ENCODE measurements around the gene IER3IP1. TPM values are rescaled to one million over a fixed set of nuclear protein-coding genes. Genes with fewer than 3 reads are reported as not detected.

IER3IP1 gene
- total and polyA plus RNA-seq, 2 of the 4 experiments (the other 2 are of a cell fraction) = 7.0 to 11.7 TPM

DNA sequence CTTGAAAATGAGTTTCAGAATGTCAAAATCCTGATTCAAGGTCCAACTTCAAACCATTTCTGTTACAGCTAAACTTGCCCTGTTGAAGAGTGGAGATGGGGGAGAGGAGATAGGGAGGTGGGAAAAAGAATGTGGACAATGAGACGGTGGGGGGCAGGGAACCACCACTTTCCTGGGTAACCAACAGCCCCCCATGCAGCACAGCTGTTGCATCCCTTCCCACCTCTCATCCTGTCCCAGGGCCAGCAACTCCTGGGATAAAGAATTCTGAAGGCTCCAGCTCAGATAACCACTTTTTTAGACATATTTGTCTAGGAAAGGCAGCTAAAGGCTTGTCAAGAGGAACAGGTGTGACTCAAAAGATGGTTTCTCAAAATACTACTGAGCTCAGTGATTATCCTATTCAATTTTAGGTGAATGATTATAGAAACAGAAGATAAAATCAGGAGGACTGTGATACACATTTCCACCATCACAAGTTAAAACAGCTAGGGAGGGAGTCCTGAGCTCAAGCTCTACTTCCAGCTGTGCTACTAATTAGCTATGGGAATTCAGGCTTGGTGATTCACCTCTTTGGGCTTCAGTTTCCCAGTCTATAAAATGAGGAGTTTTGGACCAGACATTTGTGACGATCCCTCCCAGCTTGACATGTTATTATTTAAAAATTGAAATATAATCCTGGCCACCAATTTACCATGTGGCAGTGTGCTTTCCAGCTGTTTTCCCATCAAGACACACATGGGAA is 62.2 kb downstream of the IER3IP1 start:
- H3K36me3 ChIP-seq (ENCODE audit: control insufficient read depth, insufficient read depth, low read length) = peaks cover 25% of the 10 kb centered on the region
- H3K9me3 ChIP-seq (ENCODE audit: control insufficient read depth, insufficient read depth, low read length) = no peaks in the 10 kb centered on the region
- peak; percentile 60 for ATAC-seq (ENCODE audit: low read depth)
- DNase-seq = peak; percentile 28
- BruUV-seq (replicated peaks) = no TSS peak
- H2BK120ac ChIP-seq (ENCODE audit: low read depth, low read length) = no peak overlapping the region
- H3K18ac ChIP-seq (ENCODE audit: low read depth, low read length) = no peak overlapping the region
- H3K14ac ChIP-seq (replicated peaks; ENCODE audit: low read depth, low read length) = no peak overlapping the region
- no peak overlapping the region for H2BK20ac ChIP-seq (ENCODE audit: low read depth, low read length)
- H4K5ac ChIP-seq (ENCODE audit: low read depth, low read length) = no peak overlapping the region
- H2BK15ac ChIP-seq (ENCODE audit: low read depth, low read length) = no peak overlapping the region
- ChIA-PET CTCF (interaction anchor here (0.5 to 1.2 kb wide), 3 partner anchors 25 to 51 kb away, joined by 3 read pairs; partner anchors contain the start of gene HDHD2), POLR2A (ENCODE audit: unreplicated experiment) (interaction anchor here (0.5 to 0.6 kb wide), 3 partner anchors 11 to 991 kb away, joined by 3 to 9 read pairs (median 3); no protein-coding TSS in a partner anchor)
- no peak overlapping the region for H3K4me2 ChIP-seq (ENCODE audit: low read depth, low read length)
- no peak overlapping the region for H3K23ac ChIP-seq (ENCODE audit: low read depth, low read length)
- in situ Hi-C loops (cut with MboI; ENCODE audit: low sequenced_read_pairs) = no loop called here
- H3K4me1 ChIP-seq (ENCODE audit: control insufficient read depth, insufficient read depth, low read length) = no peaks in the 10 kb centered on the region
- no peak overlapping the region for H2AK9ac ChIP-seq (replicated peaks; ENCODE audit: low read depth, low read length, poor library complexity)
- H3K4me3 ChIP-seq (ENCODE audit: insufficient read depth, low read depth, low read length) = no peak overlapping the region
- intact Hi-C loops (cut with micrococcal nuclease) = no loop called here
- no peak overlapping the region for H4K91ac ChIP-seq (ENCODE audit: insufficient read depth, low read depth, low read length)
- peaks cover 6% of the 10 kb centered on the region in 2 experiments; a peak in 1 of 4 replicates for H3K79me1 ChIP-seq (ENCODE audit: low read depth in 1 of 2, low read length in 2 of 2)
- H4K8ac ChIP-seq (ENCODE audit: low read depth in 2 of 2, low read length in 2 of 2) = no peak overlapping the region
- no peaks in the 10 kb centered on the region for H3K9me1 ChIP-seq (ENCODE audit: insufficient read depth, low read length)
- H3K27ac ChIP-seq (ENCODE audit: insufficient read depth, low read length) = no peak overlapping the region
- H3K27me3 ChIP-seq (ENCODE audit: control insufficient read depth, insufficient read depth, low read length) = no peaks in the 10 kb centered on the region
- H2AK5ac ChIP-seq (ENCODE audit: low read depth, low read length) = no peak overlapping the region
- H3K56ac ChIP-seq (ENCODE audit: extremely low read depth, insufficient read depth, low read length) = no peak overlapping the region
- no CpG with 5 or more reads among the region's 2 CpGs for WGBS, 2 experiments (ENCODE audit: extremely low coverage in 2 of 2, insufficient read length in 1 of 2)
- H2BK5ac ChIP-seq (ENCODE audit: low read depth, low read length, poor library complexity, severe bottlenecking) = no peak overlapping the region
- H3K4ac ChIP-seq (ENCODE audit: low read depth, low read length) = no peak overlapping the region
- no peak overlapping the region for H2AFZ ChIP-seq (replicated peaks; ENCODE audit: low read length, poor library complexity)
- H3K9ac ChIP-seq (ENCODE audit: low read depth, low read length) = no peak overlapping the region
- dilution Hi-C loops (cut with HindIII; ENCODE audit: low sequenced_read_pairs, unreplicated experiment) = no loop called here
- 0 out of 2 replicates have a peak, but pooled peaks cover 3% of the 10 kb centered on the region for H4K20me1 ChIP-seq (ENCODE audit: insufficient read depth, low read length)
- no peak for TF ChIP-seq MAFK (IDR thresholded peaks at IDR 0.05; ENCODE audit: low read depth, low read length)
- no peak for TF ChIP-seq POLR2A (IDR thresholded peaks at IDR 0.05; ENCODE audit: low read depth, low read length)
- TF ChIP-seq, protein P1, sequence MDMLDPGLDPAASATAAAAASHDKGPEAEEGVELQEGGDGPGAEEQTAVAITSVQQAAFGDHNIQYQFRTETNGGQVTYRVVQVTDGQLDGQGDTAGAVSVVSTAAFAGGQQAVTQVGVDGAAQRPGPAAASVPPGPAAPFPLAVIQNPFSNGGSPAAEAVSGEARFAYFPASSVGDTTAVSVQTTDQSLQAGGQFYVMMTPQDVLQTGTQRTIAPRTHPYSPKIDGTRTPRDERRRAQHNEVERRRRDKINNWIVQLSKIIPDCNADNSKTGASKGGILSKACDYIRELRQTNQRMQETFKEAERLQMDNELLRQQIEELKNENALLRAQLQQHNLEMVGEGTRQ (IDR thresholded peaks at IDR 0.05; ENCODE audit: low read depth, low read length) = no peak
- TF ChIP-seq BHLHE40 (IDR thresholded peaks at IDR 0.05; ENCODE audit: low read depth, low read length) = no peak
- no peak for TF ChIP-seq MAZ (IDR thresholded peaks at IDR 0.05; ENCODE audit: borderline replicate concordance, low read depth, low read length)
- no peak for TF ChIP-seq CHD1 (IDR thresholded peaks at IDR 0.05; ENCODE audit: low read depth, low read length)
- TF ChIP-seq SMC3 (IDR thresholded peaks at IDR 0.05; ENCODE audit: low read depth, low read length) = no peak
- TF ChIP-seq FOS (IDR thresholded peaks at IDR 0.05; ENCODE audit: low read depth, low read length) = no peak
- no peak for TF ChIP-seq RCOR1 (IDR thresholded peaks at IDR 0.05; ENCODE audit: insufficient replicate concordance, low read length)
- TF ChIP-seq, protein P2, sequence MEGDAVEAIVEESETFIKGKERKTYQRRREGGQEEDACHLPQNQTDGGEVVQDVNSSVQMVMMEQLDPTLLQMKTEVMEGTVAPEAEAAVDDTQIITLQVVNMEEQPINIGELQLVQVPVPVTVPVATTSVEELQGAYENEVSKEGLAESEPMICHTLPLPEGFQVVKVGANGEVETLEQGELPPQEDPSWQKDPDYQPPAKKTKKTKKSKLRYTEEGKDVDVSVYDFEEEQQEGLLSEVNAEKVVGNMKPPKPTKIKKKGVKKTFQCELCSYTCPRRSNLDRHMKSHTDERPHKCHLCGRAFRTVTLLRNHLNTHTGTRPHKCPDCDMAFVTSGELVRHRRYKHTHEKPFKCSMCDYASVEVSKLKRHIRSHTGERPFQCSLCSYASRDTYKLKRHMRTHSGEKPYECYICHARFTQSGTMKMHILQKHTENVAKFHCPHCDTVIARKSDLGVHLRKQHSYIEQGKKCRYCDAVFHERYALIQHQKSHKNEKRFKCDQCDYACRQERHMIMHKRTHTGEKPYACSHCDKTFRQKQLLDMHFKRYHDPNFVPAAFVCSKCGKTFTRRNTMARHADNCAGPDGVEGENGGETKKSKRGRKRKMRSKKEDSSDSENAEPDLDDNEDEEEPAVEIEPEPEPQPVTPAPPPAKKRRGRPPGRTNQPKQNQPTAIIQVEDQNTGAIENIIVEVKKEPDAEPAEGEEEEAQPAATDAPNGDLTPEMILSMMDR (conservative IDR thresholded peaks at IDR 0.05; ENCODE audit: low read depth, low read length) = no peak
- TF ChIP-seq RAD21 (IDR thresholded peaks at IDR 0.05; ENCODE audit: low read length) = no peak
- TF ChIP-seq CEBPB (IDR thresholded peaks at IDR 0.05; ENCODE audit: low read depth, low read length) = no peak
- TF ChIP-seq, protein P3, sequence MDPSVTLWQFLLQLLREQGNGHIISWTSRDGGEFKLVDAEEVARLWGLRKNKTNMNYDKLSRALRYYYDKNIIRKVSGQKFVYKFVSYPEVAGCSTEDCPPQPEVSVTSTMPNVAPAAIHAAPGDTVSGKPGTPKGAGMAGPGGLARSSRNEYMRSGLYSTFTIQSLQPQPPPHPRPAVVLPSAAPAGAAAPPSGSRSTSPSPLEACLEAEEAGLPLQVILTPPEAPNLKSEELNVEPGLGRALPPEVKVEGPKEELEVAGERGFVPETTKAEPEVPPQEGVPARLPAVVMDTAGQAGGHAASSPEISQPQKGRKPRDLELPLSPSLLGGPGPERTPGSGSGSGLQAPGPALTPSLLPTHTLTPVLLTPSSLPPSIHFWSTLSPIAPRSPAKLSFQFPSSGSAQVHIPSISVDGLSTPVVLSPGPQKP (IDR thresholded peaks at IDR 0.05; ENCODE audit: borderline replicate concordance, low read depth, low read length) = no peak
- TF ChIP-seq NFE2L2 (IDR thresholded peaks at IDR 0.05; ENCODE audit: low read depth, low read length) = no peak
- no peak for TF ChIP-seq RFX5 (IDR thresholded peaks at IDR 0.05; ENCODE audit: low read depth, low read length)

All from IMR-90 (cell line).